Activated naive CD4-positive, alpha-beta T cell treated with anti-CD3 and anti-CD28 coated beads, Interleukin-2, amount 10 ng/mL, durations not matched to agents 7 days and 5 days (primary cell): ENCODE measurements around the gene SETD1A.

Experiments used
- CTCF ChIA-PET: fragments of 350-600 bp; sonication (Branson Sonifier 250); formaldehyde crosslinking; loops from one replicate; lab custom pipeline; 2021; ENCODE audit warnings: antibody characterized with exemption; lab: Charles Lee
- DNase-seq: peaks from one replicate; pipeline ENCODE4 v3.0.0-alpha.2; 2020
- H3K27ac Mint-ChIP-seq: one replicate; pipeline ENCODE4 v1.8.0; 2021; ENCODE audit warnings: mild to moderate bottlenecking, moderate library complexity, mixed read lengths
- H3K27me3 Mint-ChIP-seq: one replicate; pipeline ENCODE4 v1.8.0; 2021; ENCODE audit warnings: mild to moderate bottlenecking, mixed read lengths
- H3K36me3 Mint-ChIP-seq: one replicate; pipeline ENCODE4 v1.8.0; 2021; ENCODE audit warnings: mixed read lengths
- H3K4me1 Mint-ChIP-seq: one replicate; pipeline ENCODE4 v1.8.0; 2021; ENCODE audit warnings: mixed read lengths
- H3K4me3 Mint-ChIP-seq: one replicate; pipeline ENCODE4 v1.8.0; 2021; ENCODE audit warnings: mild to moderate bottlenecking, moderate library complexity, mixed read lengths
- H3K9me3 Mint-ChIP-seq: one replicate; pipeline ENCODE4 v1.8.0; 2021; ENCODE audit warnings: mixed read lengths

The SETD1A gene

DNA sequence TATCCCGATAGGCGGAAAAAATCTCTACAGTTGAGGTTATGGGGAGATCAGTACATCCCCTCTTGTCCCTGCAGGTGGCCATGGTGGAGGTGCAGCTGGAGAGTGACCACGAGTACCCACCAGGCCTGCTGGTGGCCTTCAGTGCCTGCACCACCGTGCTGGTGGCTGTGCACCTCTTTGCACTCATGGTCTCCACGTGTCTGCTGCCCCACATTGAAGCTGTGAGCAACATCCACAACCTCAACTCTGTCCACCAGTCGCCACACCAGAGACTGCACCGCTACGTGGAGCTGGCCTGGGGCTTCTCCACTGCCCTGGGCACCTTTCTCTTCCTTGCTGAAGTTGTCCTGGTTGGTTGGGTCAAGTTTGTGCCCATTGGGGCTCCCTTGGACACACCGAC lies 4.4 kb upstream of the SETD1A start:
- H3K36me3 Mint-ChIP-seq = peaks cover 13% of the 10 kb centered on the region
- no peaks in the 10 kb centered on the region for H3K9me3 Mint-ChIP-seq
- DNase-seq = no peak
- CTCF ChIA-PET = interaction anchor here (1.7 to 4.2 kb wide), 3 partner anchors 9 to 31 kb away, joined by 4 to 31 read pairs (median 5); no protein-coding TSS in a partner anchor
- no peaks in the 10 kb centered on the region for H3K27me3 Mint-ChIP-seq
- H3K4me1 Mint-ChIP-seq = peaks cover 44% of the 10 kb centered on the region
- H3K4me3 Mint-ChIP-seq = no peak overlapping the region
- H3K27ac Mint-ChIP-seq = no peak overlapping the region

DNA sequence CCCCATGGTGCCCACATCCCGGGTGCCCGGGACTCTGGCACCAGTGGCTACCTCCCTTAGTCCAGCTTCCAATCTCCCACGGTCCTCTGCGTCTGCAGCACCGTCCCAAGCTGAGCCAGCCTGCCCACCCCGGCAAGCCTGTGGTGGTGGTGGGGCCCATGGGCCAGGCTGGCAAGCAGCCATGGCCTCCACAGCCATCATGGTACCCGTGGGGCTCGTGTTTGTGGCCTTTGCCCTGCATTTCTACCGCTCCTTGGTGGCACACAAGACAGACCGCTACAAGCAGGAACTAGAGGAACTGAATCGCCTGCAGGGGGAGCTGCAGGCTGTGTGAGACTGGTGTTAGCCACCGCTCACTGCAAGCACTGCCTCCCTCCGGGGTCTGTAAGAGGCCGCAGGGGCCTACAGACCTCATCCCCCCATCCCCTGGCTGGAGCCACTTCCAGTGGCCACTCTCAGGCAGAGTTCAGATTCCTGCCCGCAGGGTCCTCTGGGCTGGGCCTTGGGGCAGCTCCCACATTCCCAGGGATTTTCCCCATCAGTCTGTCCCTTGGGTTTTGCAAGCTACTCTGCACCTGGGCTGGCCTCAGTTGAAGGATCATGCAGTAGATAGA lies 3.9 kb upstream of the SETD1A start:
- CTCF ChIA-PET = interaction anchor here (0.7 to 4.2 kb wide), 10 partner anchors 9 to 189 kb away, joined by 3 to 31 read pairs (median 4); no protein-coding TSS in a partner anchor
- peak; percentile 74 for DNase-seq
- peak overlapping the region; percentile 24 for H3K27ac Mint-ChIP-seq
- no peak overlapping the region for H3K4me3 Mint-ChIP-seq
- peaks cover 15% of the 10 kb centered on the region for H3K36me3 Mint-ChIP-seq
- H3K4me1 Mint-ChIP-seq = peaks cover 46% of the 10 kb centered on the region
- no peaks in the 10 kb centered on the region for H3K27me3 Mint-ChIP-seq
- H3K9me3 Mint-ChIP-seq = no peaks in the 10 kb centered on the region

DNA sequence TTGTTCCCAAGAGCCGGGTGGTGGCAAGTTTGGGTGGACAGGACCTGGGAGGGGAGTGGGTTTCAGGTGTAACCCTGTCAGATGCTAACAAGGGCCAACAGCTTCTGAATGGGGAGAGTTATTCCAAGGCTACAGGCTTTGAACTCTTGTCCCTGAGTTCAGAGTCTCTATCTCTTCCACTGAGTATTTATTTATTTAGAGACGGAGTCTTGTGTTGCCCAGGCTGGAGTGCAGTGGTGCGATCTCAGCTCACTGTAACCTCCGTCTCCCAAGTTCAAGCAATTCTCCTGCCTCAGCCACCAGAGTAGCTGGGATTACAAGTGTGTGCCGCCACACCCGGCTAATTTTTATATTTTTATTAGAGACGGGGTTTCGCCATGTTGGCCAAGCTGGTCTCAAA lies 2.6 kb upstream of the SETD1A start:
- Mint-ChIP-seq H3K4me1 (peaks cover 50% of the 10 kb centered on the region), H3K27ac (no peak overlapping the region), H3K4me3 (no peak overlapping the region), H3K9me3 (no peaks in the 10 kb centered on the region), H3K36me3 (peaks cover 20% of the 10 kb centered on the region), H3K27me3 (no peaks in the 10 kb centered on the region)
- no peak for DNase-seq
- CTCF ChIA-PET = interaction anchor here (1.9 to 4.2 kb wide), 3 partner anchors 14 to 187 kb away, joined by 10 to 31 read pairs (median 11); no protein-coding TSS in a partner anchor

DNA sequence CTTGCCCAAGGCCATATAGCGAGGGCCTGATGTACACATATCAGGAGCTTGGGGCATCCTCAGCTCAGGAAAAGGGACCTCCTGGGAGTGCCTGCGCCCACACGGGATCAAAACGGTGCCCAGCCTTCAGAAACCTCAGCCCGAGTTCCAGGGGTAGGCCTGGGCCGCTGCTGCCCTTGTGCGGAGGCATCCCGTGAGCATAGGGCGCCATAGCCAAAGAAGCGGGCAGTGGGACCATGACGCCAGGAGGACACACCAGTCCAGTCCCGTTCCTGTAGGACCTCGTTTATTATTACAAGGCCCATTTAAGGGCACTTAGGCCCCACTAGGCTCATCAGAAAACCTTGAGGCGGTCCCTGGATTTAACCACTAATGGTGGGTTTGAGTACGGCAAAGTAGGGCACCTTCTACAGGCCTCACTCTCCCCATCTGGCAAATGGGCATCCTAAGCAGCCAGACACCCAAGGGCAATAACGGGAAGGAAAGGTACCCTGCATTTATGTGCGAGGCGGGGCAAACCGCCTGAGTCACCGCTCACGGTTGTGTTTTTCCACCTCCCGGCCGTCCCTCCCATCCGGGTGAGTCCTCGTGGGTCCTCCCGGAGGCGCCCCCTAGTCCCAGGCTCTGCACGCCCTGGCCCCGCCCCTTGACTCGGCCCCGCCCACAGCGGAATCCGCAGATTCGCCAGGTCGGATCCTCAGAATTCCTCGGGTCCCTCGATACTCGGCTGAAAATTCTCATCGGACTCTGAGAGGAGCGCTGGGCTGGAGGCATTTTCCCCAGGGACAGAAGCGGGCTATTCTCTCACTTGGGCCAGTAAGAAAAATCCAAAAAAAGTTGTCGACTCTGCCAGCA lies 726 bp upstream of the SETD1A start:
- H3K4me1 Mint-ChIP-seq = peaks cover 44% of the 10 kb centered on the region

DNA sequence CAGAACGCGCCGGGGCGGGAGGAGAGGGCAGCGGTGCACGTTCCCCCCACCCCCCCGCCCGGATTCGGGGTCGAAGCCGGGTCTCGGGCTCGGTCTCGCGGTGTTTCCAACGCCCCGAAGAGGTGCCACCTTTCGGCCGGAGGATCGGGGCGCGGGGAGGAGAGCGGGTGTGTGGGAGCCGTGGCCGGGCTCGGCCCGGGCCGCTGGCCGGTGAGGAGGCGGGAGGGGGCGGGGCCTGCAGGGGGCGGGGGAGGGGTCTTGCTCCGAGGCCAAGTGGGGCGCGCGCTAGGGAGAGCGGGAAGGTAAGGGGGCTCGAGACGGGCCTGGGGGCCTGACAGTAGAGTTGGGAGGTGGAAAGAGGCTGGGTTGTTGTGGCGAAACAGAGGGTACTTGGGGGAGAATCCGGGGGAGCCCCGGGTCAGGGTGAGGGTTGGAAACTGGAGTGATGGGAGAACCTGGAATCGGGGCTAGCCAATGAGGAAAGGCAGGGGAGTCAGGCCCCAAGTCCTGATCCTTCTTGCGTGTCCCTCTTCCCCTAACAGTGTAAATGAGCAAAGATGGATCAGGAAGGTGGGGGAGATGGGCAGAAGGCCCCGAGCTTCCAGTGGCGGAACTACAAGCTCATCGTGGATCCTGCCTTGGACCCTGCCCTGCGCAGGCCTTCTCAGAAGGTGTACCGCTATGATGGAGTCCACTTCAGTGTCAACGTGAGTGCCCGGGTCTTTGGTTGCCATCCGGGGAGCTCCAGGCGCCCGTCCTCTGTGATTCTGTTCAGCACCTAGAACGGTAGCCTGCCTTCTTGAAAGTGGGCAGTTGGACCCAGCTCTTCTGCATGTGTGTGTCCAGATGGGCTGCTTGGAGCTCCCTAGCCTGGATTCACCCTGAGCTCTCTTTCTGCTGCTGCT lies 873 bp downstream of the SETD1A start:
- no peaks in the 10 kb centered on the region for H3K9me3 Mint-ChIP-seq
- no peaks in the 10 kb centered on the region for H3K27me3 Mint-ChIP-seq
- CTCF ChIA-PET = interaction anchor here (1.1 kb wide), 1 partner anchor 23 kb away, joined by 3 read pairs; no protein-coding TSS in a partner anchor
- H3K4me3 Mint-ChIP-seq = peak overlapping the region; percentile 91
- H3K4me1 Mint-ChIP-seq = peaks cover 42% of the 10 kb centered on the region
- peak overlapping the region; percentile 93 for H3K27ac Mint-ChIP-seq
- DNase-seq = no peak
- peaks cover 42% of the 10 kb centered on the region for H3K36me3 Mint-ChIP-seq

More for the DNA sequence above, 726 bp upstream of the SETD1A start:
- CTCF ChIA-PET = interaction anchor here (4.2 kb wide), 1 partner anchor 15 kb away, joined by 31 read pairs; no protein-coding TSS in a partner anchor
- DNase-seq = peak; percentile 90
- Mint-ChIP-seq H3K27me3 (no peaks in the 10 kb centered on the region), H3K4me3 (peak overlapping the region; percentile 85), H3K27ac (peak overlapping the region; percentile 98), H3K9me3 (no peaks in the 10 kb centered on the region), H3K36me3 (peaks cover 32% of the 10 kb centered on the region)

DNA sequence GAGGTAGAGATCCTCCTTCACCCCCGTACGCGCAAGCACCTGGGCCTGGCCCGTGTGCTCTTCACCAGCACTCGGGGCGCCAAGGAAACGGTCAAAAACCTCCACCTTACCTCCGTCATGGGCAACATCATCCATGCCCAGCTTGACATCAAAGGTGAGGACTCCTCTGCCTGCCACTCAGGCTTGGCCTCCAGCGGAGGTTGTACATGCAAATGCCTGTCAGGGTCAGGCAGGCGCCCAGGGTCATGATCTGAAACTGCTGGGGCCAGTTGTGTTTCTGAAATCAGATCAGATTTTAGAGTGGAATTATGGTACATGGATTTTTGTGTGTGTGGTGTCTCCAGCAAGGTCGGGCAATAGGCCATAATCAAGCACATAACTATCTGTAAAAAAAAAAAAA lies 3.8 kb downstream of the SETD1A start:
- Mint-ChIP-seq H3K4me1 (peaks cover 33% of the 10 kb centered on the region), H3K27me3 (no peaks in the 10 kb centered on the region), H3K36me3 (peaks cover 55% of the 10 kb centered on the region), H3K4me3 (no peak overlapping the region), H3K9me3 (no peaks in the 10 kb centered on the region), H3K27ac (no peak overlapping the region)
- DNase-seq = no peak
- CTCF ChIA-PET = interaction anchor here (1.2 kb wide), 1 partner anchor 181 kb away, joined by 3 read pairs; no protein-coding TSS in a partner anchor

DNA sequence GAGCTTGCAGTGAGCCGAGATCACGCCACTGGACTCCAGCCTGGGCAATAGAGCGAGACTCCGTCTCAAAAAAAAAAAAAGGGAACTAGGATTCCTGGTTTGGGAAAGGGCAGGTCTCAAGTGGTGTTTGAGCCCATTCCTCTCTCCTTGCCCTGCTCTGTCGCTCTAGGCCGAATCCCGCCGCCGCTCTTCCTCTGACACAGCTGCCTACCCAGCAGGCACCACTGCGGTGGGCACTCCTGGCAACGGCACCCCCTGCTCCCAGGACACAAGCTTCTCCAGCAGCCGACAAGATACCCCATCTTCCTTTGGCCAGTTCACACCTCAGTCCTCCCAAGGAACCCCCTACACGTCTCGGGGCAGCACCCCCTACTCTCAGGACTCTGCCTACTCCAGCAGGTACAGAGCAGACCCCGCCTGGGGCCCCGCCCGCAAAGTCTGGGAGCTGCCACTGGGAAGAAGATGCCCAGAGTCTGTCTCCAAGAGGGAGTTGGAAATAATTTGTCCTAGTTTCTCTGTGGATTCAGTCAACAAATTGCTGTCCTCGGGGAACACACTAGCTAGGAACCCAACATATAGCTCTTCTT lies 6.5 kb downstream of the SETD1A start:
- Mint-ChIP-seq H3K36me3 (peaks cover 68% of the 10 kb centered on the region), H3K9me3 (no peaks in the 10 kb centered on the region), H3K27ac (peak overlapping the region; percentile 11), H3K4me1 (peaks cover 15% of the 10 kb centered on the region), H3K4me3 (no peak overlapping the region), H3K27me3 (no peaks in the 10 kb centered on the region)
- CTCF ChIA-PET = interaction anchor here (0.6 to 0.9 kb wide), 2 partner anchors 10 to 21 kb away, joined by 3 to 4 read pairs; partner anchors contain the start of gene HSD3B7
- no peak for DNase-seq

DNA sequence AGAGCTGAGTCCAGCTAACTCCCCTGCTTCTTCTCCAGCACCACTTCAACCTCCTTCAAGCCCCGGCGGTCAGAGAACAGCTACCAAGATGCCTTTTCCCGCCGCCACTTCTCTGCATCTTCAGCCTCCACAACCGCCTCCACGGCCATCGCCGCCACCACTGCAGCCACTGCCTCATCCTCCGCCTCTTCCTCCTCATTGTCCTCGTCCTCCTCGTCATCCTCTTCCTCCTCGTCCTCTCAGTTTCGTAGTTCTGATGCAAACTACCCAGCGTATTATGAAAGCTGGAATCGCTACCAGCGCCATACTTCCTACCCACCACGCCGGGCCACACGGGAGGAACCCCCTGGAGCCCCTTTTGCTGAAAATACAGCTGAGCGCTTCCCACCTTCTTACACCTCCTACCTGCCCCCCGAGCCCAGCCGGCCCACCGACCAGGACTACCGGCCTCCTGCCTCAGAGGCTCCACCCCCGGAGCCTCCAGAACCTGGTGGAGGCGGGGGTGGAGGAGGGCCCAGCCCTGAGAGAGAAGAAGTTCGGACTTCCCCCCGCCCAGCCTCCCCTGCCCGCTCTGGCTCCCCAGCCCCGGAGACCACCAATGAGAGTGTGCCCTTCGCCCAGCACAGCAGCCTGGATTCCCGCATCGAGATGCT lies 7.1 kb downstream of the SETD1A start:
- no peak for DNase-seq
- Mint-ChIP-seq H3K36me3 (peaks cover 68% of the 10 kb centered on the region), H3K4me1 (peaks cover 8% of the 10 kb centered on the region), H3K4me3 (no peak overlapping the region), H3K27ac (no peak overlapping the region), H3K27me3 (no peaks in the 10 kb centered on the region), H3K9me3 (no peaks in the 10 kb centered on the region)
- CTCF ChIA-PET = interaction anchor here (0.9 kb wide), 1 partner anchor 20 kb away, joined by 4 read pairs; the partner anchor contains the start of gene HSD3B7

DNA sequence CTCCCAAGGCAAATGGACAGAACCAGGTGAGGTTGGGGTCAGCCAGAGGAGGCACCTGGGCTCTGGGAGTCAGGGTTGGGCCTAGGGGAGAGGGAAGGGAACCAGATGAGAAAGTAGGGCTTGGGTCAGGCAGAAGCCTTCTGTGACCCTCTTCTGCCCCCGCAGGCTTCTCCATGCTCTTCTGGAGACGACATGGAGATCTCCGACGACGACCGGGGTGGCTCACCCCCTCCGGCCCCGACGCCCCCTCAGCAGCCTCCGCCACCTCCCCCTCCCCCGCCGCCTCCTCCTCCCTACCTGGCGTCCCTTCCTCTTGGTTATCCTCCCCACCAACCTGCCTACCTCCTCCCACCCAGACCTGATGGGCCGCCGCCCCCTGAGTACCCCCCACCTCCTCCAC lies 7.9 kb downstream of the SETD1A start:
- H3K9me3 Mint-ChIP-seq = no peaks in the 10 kb centered on the region
- no peaks in the 10 kb centered on the region for H3K27me3 Mint-ChIP-seq
- no peak overlapping the region for H3K4me3 Mint-ChIP-seq
- DNase-seq = no peak
- no peak overlapping the region for H3K27ac Mint-ChIP-seq
- peaks cover 62% of the 10 kb centered on the region for H3K36me3 Mint-ChIP-seq
- peaks cover under 1% of the 10 kb centered on the region for H3K4me1 Mint-ChIP-seq
- CTCF ChIA-PET = no interaction called here

DNA sequence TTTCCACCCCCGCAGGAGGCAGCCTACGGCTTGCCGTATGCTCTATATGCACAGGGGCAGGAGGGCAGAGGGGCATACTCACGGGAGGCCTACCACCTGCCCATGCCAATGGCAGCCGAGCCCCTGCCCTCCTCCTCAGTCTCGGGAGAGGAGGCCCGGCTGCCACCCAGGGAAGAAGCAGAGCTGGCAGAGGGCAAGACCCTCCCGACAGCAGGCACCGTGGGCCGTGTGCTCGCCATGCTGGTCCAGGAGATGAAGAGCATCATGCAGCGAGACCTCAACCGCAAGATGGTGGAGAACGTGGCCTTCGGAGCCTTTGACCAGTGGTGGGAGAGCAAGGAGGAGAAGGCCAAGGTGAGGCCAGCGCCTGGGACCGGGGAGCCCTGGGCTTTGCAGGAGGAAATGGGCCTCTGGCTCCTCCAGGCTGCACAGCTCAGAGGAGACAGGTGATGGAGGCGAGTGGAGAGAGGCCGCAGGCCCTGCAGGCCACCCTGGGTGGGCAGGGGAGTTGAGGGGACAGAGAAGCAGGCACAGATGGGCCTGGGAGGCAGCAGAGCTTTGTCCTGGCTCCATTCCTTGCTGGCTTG lies 8.6 kb downstream of the SETD1A start:
- Mint-ChIP-seq H3K27me3 (no peaks in the 10 kb centered on the region), H3K36me3 (peaks cover 65% of the 10 kb centered on the region), H3K27ac (no peak overlapping the region), H3K9me3 (no peaks in the 10 kb centered on the region), H3K4me3 (no peak overlapping the region), H3K4me1 (no peaks in the 10 kb centered on the region)
- no peak for DNase-seq
- CTCF ChIA-PET = no interaction called here

DNA sequence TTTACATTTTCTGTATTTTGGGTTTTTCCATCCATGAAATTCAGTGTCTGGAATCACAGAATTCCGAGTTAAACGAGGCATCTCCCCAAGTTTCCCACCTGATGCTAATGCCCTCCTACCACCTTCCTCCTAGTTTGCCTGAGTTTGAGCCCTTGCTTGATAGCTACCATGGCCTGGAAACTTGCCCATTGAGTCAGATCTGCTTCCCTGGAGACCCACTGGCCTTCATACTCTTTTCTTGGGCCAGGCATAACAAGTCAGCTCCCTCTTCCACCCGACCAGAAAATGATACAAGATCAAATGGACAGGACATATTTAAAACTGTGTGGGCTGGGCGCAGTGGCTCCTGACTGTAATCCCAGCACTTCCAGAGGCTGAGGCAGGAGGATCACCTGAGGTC lies 10.2 kb downstream of the SETD1A start:
- Mint-ChIP-seq H3K36me3 (peaks cover 66% of the 10 kb centered on the region), H3K9me3 (no peaks in the 10 kb centered on the region), H3K4me1 (no peaks in the 10 kb centered on the region), H3K4me3 (no peak overlapping the region), H3K27ac (peak overlapping the region; percentile 49), H3K27me3 (no peaks in the 10 kb centered on the region)
- CTCF ChIA-PET = no interaction called here
- DNase-seq = no peak

DNA sequence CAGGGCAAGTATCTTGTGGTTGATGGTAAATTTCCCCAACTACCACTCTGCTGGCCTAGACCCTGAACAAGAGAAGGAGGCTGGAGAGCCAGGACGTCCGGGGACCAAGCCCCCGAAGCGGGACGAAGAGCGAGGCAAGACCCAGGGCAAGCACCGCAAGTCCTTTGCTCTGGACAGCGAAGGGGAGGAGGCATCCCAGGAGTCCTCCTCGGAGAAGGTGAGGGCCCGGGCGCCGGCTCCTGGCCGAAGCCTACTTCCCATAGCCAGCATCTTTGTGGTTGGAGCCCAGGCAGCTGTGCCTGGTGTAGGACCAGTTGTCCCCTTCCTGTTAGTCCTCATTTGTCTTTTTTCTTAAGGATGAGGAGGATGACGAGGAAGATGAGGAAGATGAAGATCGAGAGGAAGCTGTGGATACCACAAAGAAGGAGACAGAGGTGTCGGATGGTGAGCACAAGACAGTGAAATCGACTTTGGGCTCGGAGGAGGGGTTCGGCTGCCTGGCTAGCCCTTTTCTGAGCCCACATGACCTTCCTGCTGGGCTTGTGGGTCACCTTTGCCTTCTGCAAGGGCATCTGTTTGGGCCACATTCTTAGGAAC lies 11.8 kb downstream of the SETD1A start:
- CTCF ChIA-PET = interaction anchor here (0.7 to 1.5 kb wide), 2 partner anchors 16 to 370 kb away, joined by 3 read pairs; partner anchors contain the start of gene HSD3B7
- Mint-ChIP-seq H3K27me3 (no peaks in the 10 kb centered on the region), H3K4me3 (no peak overlapping the region), H3K9me3 (no peaks in the 10 kb centered on the region), H3K4me1 (no peaks in the 10 kb centered on the region), H3K27ac (no peak overlapping the region), H3K36me3 (peaks cover 70% of the 10 kb centered on the region)
- no peak for DNase-seq
